OCI-LY3 (cell line): ENCODE results near the gene HECW1.
"Not testable (repeated sequence)": the region's sequence is repeated elsewhere in the genome, so short reads cannot be mapped to it uniquely, and the experiment has no call there.

Source experiments
- H2AFZ ChIP-seq: fragments of 200-600, 300-600 bp; shearing (Covaris generic); 2 replicates; pipeline ENCODE4 v1.6.0; 2014; ENCODE audit warnings: antibody characterized with exemption, low read depth, low read length
- H3K27ac ChIP-seq: fragments of 200-600, 300-600 bp; sonication (generic); 2 replicates; pipeline ENCODE4 v1.5.1; 2014; ENCODE audit warnings: mild to moderate bottlenecking, low read length, moderate library complexity, mixed read lengths
- H3K27me3 ChIP-seq: fragments of 200-600, 300-600 bp; sonication (generic); 2 replicates; pipeline ENCODE4 v1.6.1; 2014; ENCODE audit warnings: low read depth, low read length, mixed read lengths
- H3K36me3 ChIP-seq: fragments of 200-600, 300-600 bp; sonication (generic); replicated peaks from 2 replicates; pipeline ENCODE3; 2014; ENCODE audit warnings: low read depth, low read length, mixed read lengths
- H3K4me1 ChIP-seq: fragments of 300-600, 200-600 bp; sonication (generic); 2 replicates; pipeline ENCODE4 v1.6.1; 2014; ENCODE audit warnings: low read length, mixed read lengths
- H3K4me2 ChIP-seq: fragments of 200-600, 300-600 bp; sonication (generic); 2 replicates; pipeline ENCODE4 v1.6.1; 2014; ENCODE audit warnings: low read length, mixed read lengths
- H3K4me3 ChIP-seq: fragments of 300-600, 200-600 bp; sonication (generic); 2 replicates; pipeline ENCODE4 v1.5.1; 2014; ENCODE audit warnings: antibody characterized with exemption, mild to moderate bottlenecking, low read length, moderate library complexity
- H3K79me2 ChIP-seq: fragments of 300-600, 200-600 bp; shearing (Covaris generic); 2 replicates; pipeline ENCODE4 v1.6.1; 2014; ENCODE audit warnings: mild to moderate bottlenecking, low read length, mixed read lengths
- H3K9ac ChIP-seq: fragments of 300-600, 200-600 bp; shearing (Covaris generic); 2 replicates; pipeline ENCODE4 v1.6.0; 2014; ENCODE audit warnings: mild to moderate bottlenecking, low read length, moderate library complexity
- H3K9me3 ChIP-seq: fragments of 200-600, 300-600 bp; shearing (Covaris generic); 2 replicates; pipeline ENCODE4 v1.6.1; 2014; ENCODE audit warnings: low read length, mixed read lengths; ENCODE audit not compliant: insufficient read depth
- H4K20me1 ChIP-seq: fragments of 200-600, 300-600 bp; sonication (generic); 2 replicates; pipeline ENCODE4 v1.6.1; 2016; ENCODE audit warnings: low read length, mixed read lengths; ENCODE audit not compliant: insufficient read depth
- CTCF ChIP-seq: fragments of 200-600, 300-600 bp; sonication (generic); IDR thresholded peaks from 2 replicates; pipeline ENCODE4 v1.5.1; 2014; ENCODE audit warnings: antibody characterized with exemption, low read length, low read depth
- EZH2phosphoT487 ChIP-seq: fragments of 200-600 bp; shearing (Covaris generic); IDR thresholded peaks from 2 replicates; pipeline ENCODE4 v1.6.1; 2018; ENCODE audit warnings: antibody characterized with exemption, mixed run types, low read depth

HECW1 gene

DNA sequence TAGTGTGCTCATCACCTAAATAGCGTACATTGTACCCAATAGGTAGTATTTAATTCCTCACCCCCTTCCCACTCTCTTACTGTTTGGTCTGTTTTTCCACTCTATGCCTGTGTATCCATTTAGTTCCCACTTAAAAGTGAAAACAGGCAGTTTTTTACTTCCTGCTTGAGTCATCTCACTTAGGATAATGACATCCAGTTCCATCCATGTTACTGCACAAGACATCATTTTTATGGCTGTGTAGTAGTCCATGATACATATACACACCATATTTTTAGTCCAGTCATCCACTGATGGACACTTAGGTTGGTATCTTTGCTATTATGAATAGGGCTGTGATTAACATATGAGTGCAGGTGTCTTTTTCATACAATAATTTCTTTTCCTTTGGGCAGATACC is 480.6 kb downstream of the HECW1 start:
- Histone ChIP-seq H3K27ac (no peak overlapping the region), H3K36me3 (no peaks in the 10 kb centered on the region), H3K9me3 (no peaks in the 10 kb centered on the region), H3K4me2 (no peak overlapping the region), H3K27me3 (peaks cover 67% of the 10 kb centered on the region), H3K9ac (no peak overlapping the region), H3K4me3 (no peak overlapping the region), H3K79me2 (no peaks in the 10 kb centered on the region; the same call in 1 of the 2 replicates), H2AFZ (no peak overlapping the region), H4K20me1 (peaks cover 61% of the 10 kb centered on the region), H3K4me1 (peaks cover 22% of the 10 kb centered on the region)
- TF ChIP-seq CTCF (no peak), EZH2phosphoT487 (no peak)

GRCh38 chr7:43594020-43594419 is 481.6 kb downstream of the HECW1 start:
- no peak overlapping the region for H3K4me3 ChIP-seq
- H3K36me3 ChIP-seq, result no peaks in the 10 kb centered on the region
- peaks cover 22% of the 10 kb centered on the region for H3K4me1 ChIP-seq
- TF ChIP-seq CTCF (no peak), EZH2phosphoT487 (no peak)
- no peak overlapping the region for H2AFZ ChIP-seq
- peaks cover 57% of the 10 kb centered on the region for H3K27me3 ChIP-seq
- H4K20me1 ChIP-seq, result peaks cover 51% of the 10 kb centered on the region
- no peak overlapping the region for H3K9ac ChIP-seq
- H3K79me2 ChIP-seq, result no peaks in the 10 kb centered on the region; the same call in 1 of the 2 replicates
- H3K27ac ChIP-seq, result no peak overlapping the region
- no peaks in the 10 kb centered on the region for H3K9me3 ChIP-seq
- H3K4me2 ChIP-seq, result no peak overlapping the region

DNA sequence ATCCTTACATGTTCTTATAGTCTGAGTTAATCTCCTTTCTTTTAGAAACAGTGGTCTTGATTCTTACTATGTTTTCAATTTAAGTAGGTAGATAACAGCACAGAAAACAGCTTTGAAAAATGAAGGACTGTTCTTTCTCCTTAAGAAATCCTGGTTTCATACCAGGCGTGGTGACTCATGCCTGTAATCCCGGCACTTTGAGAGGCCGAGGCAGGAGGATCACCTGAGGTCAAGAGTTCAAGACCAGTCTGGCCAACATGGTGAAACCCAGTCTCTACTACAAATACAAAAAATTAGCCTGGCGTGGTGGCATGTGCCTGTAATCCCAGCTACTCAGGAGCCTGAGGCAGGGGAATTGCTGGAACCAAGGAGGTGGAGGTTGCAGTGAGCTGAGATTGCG is 484.0 kb downstream of the HECW1 start:
- H3K4me2 ChIP-seq, H2AFZ ChIP-seq, H3K79me2 ChIP-seq, H3K27ac ChIP-seq, H3K9me3 ChIP-seq, H3K4me3 ChIP-seq, H3K4me1 ChIP-seq, H3K9ac ChIP-seq, H3K36me3 ChIP-seq: not testable (repeated sequence)
- H4K20me1 ChIP-seq, result peaks cover 41% of the 10 kb centered on the region
- H3K27me3 ChIP-seq, result peaks cover 41% of the 10 kb centered on the region

GRCh38 chr7:43600056-43600455 is 487.6 kb downstream of the HECW1 start:
- H3K4me2 ChIP-seq, result no peak overlapping the region
- H3K9me3 ChIP-seq, result no peaks in the 10 kb centered on the region
- TF ChIP-seq EZH2phosphoT487, result no peak
- no peak for TF ChIP-seq CTCF
- H3K27me3 ChIP-seq, result peaks cover 10% of the 10 kb centered on the region; the same call in 1 of the 2 replicates
- no peaks in the 10 kb centered on the region for H3K4me1 ChIP-seq
- no peaks in the 10 kb centered on the region for H3K79me2 ChIP-seq
- H3K4me3 ChIP-seq, result no peak overlapping the region
- H3K27ac ChIP-seq, result no peak overlapping the region
- no peaks in the 10 kb centered on the region for H3K36me3 ChIP-seq
- no peak overlapping the region for H2AFZ ChIP-seq
- peaks cover 12% of the 10 kb centered on the region; the same call in 1 of the 2 replicates for H4K20me1 ChIP-seq
- no peak overlapping the region for H3K9ac ChIP-seq

DNA sequence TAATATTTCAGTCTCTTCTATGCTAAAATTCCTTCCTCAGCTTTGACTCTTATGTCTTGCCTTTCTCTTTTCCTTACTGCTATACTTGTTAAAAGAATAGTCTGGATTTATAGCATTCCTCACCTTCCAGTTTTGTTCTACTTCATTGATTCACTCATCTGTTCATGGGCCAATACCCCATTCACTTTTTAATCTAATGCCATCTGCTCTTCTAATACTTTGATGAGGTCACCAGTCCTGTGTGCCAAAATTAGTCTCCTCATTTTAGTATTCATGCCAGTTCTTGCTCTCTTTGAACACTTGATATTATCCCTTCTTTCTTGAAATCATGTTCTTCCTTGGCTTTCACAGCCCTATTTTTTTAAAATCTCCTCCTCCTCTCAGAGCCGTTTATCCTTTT is 489.8 kb downstream of the HECW1 start:
- Histone ChIP-seq H2AFZ (no peak overlapping the region), H3K36me3 (no peaks in the 10 kb centered on the region), H3K4me1 (no peaks in the 10 kb centered on the region), H3K9ac (no peak overlapping the region), H3K9me3 (no peaks in the 10 kb centered on the region), H3K27me3 (no peaks in the 10 kb centered on the region), H3K79me2 (no peaks in the 10 kb centered on the region), H3K27ac (no peak overlapping the region), H4K20me1 (peaks cover 8% of the 10 kb centered on the region; the same call in 1 of the 2 replicates), H3K4me3 (no peak overlapping the region), H3K4me2 (no peak overlapping the region)
- TF ChIP-seq EZH2phosphoT487, result no peak
- TF ChIP-seq CTCF, result no peak
